Hematopoietic multipotent progenitor cell treated with erythropoietin and hydrocortisone succinate and interleukin-3 and kit ligand, for 17 days (in vitro differentiated cells): Measurements from ENCODE around the gene AP1S1.
A peak's percentile ranks its signal among the peaks of the same experiment; 100 is the strongest.
"Not testable (repeated sequence)": the region's sequence is repeated elsewhere in the genome, so short reads cannot be mapped to it uniquely, and the experiment has no call there.

ENCODE experiments used
- DNase-seq: peaks from one replicate; pipeline ENCODE4 v3.0.0-alpha.2; 2015; ENCODE audit warnings: low spot score

AP1S1 gene

DNA sequence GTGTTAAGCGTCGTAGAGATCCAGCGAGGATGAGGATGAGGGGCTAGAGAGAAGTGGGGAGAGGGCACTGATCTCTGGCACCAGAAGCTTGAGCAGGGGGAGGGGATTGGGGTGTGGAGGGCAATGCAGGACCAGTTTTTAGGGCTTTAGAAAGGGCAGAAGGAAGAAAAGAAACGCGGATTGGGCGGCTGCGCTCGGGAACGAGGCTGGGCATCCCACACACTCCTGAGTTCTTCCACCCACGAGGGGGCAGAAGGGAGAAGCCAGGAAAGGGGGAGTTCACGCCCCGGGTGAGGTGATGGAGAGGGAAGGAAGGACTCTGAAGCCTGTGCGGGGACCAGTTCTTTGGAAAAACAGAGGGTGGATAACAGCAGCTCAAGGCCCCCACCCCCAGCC lies 17.2 kb downstream of the AP1S1 start:
- no peak for DNase-seq

DNA sequence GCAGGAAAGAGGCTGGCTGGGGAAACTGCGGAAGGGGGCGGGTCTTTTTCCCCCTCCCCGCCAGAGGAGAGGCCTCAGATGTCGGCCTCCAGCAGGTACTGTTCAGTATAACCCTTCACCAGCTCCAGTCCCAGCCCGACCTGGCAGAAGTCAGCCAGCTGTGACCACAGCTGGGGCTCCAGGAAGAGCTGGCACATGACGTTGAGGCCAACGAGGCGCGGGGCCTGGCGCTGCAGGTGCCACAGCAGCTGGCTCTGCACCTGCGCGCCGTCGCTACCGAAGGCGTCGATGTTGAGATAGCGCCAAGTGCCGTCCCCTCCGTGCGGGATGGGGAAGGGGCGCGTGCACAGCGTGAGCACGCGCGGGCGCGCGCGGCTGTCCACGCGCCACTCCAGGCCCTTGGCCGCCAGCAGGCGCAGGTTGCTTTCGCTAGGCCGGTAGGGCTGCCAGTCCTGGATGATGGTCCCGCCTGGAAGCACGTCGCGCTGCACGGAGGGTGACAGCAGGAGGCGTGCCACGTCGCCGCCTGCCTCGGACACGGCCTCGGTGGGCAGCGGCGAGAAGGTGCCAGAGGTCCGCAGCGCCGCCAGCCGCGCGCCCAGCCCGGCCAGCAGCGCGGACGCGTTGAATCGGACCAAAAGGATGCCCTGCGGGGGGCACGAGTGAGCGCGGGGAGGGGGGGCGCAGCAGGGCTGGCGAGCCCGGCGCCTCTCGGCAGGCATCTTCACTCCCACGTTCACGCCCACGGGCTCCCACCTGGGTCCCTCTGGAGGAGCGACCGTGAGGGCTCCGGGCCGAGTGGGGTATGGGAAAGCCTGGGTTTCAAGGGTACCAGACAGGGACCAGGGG lies 18.0 kb downstream of the AP1S1 start:
- DNase-seq, result no peak

DNA sequence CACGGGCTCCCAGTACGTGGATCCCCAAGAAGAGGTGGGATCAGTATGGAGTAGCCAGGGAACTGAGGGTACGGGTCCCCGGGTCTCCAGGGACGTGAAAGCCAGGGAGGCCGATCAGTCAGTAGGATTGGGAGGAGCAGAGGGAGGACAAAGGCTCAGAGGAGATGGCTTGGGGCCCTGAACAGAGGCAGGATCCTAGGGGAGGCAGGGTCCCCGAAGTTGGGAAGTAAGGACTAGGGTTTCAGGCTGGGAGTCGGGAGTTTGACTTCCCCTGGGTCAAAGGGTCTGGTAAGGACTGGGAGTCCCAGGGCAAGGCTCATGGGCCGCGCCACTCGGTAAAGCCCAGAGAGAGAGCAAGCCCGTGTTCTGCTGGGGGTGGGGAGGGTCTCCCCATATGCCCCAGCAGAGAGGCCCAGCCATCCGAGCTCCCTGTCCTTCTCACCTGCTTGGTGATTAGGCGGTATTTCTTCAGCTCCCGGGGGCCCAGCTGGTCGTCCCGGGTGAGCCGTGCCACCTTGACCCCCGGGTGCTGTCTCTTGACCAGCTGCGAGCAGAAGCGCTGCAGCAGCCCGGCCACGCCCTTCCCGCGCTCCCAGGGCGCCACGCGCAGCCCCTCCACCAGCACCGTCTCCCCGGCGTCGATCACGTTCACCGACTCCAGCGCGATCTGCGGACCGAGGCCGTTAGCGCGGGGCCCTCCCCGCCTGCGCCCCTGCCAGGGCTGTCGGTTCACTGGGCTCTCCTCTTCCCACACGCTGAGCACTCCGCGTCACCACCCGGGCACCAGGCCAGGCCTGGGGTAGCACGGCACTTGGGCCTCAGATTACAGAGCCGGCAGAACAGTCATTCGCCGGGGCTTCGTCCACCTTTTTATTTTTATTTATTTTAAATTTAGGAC lies 18.8 kb downstream of the AP1S1 start:
- no peak for DNase-seq

DNA sequence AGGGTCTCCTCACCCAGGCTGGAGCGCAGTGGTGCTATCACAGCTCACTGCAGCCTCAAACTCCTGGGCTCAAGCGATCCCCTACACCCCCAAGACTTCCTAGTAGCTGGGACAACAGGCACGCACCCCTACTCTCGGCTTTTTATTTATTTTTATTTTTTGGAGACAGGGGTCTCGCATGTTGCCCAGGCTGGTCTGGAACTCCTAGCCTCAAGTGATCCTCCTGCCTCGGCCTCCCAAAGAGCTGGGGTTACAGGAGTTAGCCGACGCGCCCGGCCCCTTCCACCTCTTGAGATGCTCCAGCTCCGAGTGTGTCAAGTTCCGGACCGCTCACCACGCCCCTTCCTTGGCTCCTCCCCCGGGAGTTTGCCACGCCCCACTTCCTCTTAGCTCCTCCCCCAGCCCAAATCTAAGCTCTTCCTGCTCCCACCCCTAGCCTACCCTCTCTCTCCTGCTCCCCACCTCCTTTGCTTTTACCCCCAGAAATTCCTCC lies 19.5 kb downstream of the AP1S1 start:
- peak; percentile 39 for DNase-seq

DNA sequence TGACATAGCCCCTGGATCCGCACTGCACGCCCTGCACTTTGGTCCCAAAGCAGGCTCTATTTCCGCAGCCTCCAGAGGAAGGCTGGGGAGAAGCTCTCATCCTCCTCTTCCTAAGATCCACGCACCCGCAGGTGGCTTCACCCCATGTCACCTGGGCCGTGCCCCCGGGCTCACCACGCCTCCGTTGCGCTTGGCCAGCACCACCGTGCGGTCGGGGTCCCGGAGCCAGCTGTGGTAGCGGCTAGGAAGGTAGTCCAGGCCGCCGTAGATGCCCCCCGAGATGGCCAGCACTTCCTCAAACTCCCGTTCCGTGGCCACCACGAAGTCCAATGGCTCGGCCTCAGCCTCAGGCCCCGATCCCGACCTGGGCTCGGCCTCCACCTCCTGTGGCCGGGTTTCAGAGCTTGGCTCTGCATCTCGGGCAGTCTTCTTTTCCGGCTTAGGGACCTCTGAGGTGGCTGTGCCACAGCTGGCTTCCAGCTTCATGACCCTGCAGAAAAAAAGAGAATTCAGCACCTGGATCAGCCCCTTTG lies 20.1 kb downstream of the AP1S1 start:
- DNase-seq, result no peak

DNA sequence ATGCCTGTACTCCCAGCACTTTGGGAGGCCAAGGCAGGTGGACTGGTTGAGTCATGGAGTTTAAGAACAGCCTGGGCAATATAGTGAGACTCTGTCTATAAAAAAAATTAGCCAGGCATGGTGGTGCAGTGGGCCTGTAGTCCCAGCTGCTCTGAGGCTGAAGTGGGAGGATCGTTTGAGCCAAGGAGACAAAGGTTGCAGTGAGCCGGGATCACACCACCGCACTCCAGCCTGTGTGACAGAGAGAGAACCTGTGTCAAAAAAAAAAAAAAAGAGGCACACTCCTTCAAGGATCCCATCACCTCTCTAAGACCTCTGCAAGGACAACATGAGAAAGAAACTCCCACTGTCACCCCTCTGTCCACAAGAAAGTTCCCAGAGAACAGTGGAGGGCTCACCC lies 21.4 kb downstream of the AP1S1 start:
- no peak for DNase-seq

DNA sequence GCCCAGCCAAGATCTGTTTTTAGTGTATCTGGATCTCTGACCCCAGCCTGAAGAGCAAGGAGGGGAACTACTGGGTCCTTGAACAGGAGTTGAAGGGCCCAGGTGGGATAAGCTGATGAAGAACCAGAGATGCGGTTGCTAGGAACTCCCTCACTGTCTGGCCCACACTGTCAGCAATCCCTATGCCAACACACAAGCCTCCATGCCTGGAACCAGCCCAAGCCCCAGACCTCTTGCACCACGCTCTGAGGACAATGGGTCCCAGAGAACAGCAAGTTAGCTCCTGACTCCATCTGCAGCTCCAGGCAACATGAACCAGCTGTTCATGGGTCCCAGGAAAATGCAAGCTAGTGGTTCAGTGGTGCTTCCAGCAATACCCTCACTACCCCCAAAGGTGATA lies 23.4 kb downstream of the AP1S1 start:
- no peak for DNase-seq

DNA sequence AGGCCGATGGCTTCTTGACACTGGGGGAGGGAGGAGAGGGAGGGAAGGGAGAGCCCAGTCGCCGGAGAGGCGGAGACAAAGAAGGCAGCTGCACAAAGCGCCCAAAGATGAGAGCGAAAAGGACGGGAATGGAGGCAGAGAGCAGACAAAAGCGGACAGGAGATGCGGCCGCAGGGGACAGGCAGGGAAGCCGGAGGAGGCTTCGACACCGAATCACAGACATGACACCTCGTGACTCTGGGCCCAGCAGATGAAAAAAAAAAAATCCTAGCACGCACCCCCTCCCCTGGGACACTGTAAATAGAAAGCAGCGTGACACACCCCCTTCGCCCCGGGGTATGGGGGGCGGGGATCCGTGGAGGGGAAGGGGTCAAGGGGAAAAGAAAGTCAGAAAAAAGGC lies 24.8 kb downstream of the AP1S1 start:
- DNase-seq, result no peak

DNA sequence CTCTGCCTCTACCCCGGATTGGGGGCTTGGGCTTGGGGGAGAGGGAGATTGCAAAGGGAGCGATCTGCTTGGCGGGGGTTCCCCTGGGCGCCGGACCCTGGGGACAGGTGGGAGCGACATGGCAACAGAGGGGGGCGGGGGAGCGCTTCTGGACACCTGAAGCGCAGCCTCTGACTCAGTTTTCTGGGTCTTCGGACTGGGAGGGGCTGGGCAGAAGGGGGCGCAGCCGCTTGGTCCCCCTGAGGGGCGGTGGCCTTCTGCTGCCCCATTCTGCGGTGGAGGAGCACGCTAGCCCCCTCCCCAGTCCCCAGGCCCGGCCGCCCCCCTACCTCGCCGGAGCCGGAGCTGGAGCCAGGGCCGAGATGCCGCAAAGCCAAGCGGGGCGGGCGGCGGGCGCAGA lies 25.4 kb downstream of the AP1S1 start:
- no peak for DNase-seq

DNA sequence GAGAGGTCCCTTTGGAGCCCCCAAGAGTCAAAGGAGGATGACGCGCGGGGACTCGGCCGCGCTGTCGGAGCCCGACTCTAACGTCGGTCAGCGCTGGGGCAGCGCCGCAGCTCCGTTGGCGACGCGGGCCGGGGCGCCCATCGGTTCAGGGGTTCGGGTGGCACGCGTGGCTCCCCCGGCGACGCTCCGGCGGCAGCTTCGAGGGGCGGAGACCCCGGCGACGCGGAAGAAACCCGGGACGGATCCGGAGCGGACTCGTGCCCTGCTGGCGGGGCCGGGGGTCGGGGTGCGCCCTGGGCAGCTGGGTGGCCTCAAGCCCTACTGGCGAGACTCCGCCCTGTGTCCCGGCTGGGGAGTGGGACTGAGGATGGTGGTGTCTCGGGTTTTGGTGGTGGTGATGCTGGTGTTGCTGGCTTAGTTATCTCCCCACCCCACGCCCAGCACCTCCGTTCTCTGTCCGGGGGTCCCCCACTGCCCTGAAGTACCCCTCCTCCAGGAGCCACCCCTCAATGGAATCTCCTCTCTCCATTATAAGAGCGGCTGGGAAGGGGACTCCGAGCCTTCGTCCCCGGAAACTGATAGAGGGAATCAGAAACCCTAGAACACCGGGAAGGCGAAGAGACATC lies 26.0 kb downstream of the AP1S1 start, which contains the start of gene NAT16:
Gene NAT16 (minus strand): TSS at position 164 of the 626 bp plus-strand sequence. CDS start 5,486 bp downstream, outside the sequence.
- DNase-seq, result no peak

DNA sequence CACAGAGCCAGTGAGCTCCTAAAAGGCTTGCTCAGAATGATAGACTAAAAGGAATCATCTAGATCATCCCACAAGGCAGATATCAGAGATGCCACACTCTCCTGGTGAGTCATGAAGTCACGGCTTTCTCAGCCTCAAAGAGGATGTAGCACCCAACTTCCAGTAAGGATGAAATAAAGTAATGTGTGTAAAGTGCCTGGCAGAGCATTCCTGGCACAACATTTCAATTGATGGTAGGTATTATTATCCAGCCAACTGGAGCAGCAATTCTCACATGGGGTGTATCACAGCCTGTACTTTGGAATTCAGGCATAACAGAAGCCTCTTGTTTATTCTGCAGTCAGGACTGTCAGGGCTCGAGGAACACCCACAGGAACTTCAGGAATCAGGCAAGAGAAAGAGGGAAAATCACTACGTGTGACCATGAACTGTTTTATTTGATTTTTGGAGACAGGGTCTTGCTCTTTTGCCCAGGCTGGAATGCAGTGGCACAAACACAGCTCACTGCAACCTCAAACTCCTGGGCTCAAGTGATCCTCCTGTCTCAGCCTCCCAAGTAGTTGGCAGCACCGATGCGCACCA lies 31.1 kb downstream of the AP1S1 start:
- no peak for DNase-seq

DNA sequence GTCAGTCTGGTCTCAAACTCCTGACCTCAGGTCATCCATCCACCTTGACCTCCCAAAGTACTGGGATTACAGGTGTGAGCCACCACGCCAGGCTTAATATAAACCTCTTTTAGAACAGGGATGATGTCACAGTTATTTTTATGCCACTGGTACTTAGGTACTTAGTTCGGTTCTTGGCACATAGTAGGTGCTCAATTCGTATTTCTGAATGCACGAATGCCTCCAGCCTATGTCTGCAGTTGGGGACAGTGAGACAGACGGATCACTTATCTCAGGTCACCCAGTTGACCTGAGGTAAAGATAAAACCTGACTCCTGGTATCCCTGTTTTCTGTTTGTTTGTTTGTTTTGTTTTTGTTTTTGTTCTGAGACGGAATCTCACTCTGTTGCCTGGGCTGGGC lies 31.9 kb downstream of the AP1S1 start:
- no peak for DNase-seq

DNA sequence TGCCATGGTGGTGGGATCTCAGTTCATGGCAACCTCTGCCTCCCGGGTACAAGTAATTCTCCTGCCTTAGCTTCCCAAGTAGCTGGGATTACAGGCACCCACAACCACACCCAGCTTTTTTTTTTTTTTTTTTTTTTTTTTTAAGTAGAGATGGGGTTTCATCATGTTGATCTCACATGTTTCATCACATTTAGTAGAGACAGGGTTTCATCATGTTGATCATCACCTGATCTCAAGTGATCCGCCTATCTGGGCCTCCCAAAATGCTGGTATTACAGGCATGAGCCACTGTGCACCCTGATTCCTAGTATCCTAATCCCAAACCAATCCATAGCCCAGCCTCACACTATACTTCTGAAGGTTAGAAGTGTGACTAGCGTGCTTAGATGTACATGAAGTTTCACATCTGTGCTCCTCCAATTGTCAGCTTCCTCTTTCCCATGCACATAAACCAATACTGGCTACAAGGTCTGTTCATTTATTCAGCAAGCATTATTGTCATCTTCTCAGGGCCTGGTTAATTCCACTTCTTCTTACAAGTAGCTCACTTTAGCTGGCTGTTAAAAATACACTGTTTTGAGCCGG lies 32.7 kb downstream of the AP1S1 start:
- no peak for DNase-seq

DNA sequence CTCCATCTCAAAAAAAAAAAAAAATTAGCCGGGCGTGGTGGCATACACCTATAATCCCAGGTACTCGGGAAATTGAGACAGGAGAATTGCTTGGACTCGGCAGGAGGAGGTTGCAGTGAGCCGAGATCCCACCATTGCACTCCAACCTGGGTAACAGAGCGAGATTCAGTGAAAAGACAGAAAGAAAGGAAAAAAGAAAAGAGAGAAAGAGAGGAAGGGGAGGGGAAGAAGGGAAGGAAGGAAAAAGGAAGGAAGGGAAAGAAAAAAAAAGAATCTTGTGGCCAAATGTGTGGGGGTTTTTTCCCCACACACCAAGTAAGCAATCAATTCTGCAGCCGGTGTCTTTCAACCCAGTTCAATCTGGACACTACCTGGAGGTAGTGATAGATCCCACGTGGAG lies 34.8 kb downstream of the AP1S1 start:
- DNase-seq, result no peak

DNA sequence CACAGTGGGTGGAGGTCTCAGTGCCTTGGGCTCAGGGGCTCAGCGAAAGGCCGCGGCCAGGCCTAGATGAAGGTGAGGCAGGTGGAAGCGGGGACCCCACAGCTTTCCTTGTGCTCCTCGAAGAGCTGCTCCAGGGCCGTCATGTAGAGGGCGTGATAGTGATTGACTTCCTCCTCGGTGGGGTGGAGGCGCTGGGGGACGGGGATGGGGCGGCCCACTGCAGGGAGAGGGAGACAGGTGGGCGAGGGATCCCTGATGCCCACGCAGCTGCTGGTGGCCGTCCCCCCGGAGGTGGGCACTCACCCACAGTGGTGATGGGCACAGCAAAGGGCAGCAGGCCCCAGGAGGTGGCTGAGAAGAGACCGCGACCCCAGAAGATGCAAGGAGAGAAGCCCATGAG lies 41.6 kb downstream of the AP1S1 start:
- no peak for DNase-seq

DNA sequence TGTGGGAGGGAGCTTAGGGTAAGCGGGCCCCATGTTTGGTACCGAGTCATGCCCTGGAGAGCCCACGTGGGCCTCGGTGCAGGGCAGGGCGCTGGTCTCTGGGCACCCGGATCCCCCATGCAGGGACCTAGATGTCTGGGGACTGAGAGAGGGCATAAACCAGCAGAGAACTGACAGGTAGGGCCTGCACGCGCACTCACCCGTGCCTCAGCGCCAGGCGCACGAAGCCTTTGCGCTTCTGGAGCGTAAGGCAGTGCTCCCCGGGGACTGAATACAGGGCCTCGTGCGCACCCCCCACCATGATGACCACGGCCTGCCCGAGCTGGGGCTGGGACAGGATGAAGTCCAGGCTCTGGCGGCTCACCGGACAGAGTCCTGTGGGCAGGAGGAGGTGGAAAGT lies 43.7 kb downstream of the AP1S1 start:
- DNase-seq, result no peak

DNA sequence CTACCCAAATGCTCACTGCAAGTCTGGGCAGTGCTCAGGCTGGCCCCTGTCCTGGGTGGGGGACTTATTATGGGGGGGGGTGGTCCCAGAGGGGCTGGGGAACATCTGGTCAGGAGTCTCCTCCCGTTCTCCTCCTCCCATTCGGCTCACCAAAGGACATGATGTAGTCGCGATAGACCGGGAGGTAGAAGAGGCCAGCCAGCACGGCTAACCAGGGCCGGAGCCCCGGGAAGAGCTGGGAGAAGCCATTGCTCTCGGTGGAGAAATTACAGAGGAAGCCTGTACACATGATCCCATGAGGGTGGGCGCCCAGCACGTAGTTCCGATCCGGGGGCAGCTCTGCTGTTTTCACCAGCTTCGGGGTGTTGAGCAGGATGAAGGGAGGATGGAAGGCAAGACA lies 44.2 kb downstream of the AP1S1 start:
- DNase-seq, result no peak

DNA sequence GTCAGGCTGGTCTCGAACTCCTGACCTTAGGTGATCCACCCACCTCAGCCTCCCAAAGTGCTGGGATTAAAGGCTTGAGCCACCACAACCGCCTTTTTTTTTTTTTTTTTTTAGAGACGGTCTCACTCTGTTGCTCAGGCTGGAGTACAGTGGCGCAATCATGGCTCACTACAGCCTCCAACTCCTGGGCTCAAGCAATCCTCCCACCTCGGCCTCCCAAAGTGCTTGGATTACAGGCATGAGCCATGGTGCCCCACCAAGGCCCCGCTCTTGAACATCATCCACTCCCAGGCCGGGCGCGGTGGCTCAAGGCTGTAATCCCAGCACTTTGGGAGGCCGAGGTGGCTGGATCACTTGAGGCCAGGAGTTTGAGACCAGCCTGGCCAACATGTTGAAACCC lies 45.2 kb downstream of the AP1S1 start:
- not testable (repeated sequence) for DNase-seq

DNA sequence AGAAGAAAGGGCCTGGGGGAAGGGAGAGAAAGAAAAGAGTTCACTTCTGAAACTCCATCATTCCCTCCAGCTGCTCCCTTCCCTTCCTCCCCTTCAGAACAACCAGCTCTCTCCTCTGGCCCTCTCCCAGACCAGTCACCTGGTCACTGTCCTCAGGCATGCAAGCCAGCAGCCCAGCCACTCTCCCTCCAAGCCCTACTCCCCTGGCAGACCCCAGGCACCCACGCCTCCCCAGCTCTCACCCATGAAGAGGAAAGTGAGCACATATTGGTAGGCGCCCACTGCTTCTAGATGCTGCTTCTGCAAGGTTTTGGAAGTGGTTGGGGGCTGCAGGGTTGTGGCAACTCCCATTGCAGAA lies 46.2 kb downstream of the AP1S1 start:
- no peak for DNase-seq

DNA sequence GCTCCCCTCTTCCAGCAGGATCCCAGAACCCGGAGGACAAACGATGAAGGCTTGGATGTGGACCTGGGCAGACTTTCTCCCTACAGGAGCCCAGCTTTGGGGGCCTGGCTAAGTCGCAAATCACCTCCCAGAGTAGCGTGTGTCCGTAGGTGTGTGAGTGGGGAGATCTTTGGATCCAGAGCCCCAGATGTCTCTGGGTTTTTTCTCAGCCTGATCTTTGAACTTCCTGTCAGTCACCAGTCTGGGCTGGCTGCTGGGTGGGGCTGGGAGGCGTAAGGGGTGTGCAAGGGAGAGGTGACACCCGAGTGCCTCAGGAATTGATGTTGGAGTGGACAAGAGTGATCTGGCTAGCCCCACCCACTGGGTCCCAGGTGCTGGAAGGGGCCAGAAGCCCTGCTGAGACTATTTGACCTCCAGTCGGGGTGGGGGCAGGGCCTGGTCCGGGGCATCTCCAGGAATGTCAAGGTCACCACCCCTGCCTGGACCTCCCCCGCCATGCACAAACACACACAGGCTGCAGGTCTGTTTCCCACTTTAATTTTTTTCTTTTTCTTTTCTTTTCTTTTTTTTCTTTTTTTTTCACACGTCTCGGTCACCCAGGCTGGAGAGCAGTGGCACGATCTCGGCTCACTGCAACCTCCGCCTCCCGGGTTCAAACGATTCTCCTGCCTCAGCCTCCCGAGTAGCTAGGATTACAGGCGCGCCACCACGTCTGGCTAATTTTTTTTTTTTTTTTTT lies 46.8 kb downstream of the AP1S1 start, which contains the start of gene MOGAT3:
Gene MOGAT3 (minus strand): TSS at position 175 of the 738 bp plus-strand sequence. CDS start 182 bp downstream, outside the sequence.
- no peak for DNase-seq
